ENCODE results near the gene ZC3H7A. TPM values are rescaled to one million over a fixed set of nuclear protein-coding genes. Genes with fewer than 3 reads are reported as not detected.

The ZC3H7A gene
- total RNA-seq, 2 experiments from 2014 or later, result 62.3 to 67.8 TPM

DNA sequence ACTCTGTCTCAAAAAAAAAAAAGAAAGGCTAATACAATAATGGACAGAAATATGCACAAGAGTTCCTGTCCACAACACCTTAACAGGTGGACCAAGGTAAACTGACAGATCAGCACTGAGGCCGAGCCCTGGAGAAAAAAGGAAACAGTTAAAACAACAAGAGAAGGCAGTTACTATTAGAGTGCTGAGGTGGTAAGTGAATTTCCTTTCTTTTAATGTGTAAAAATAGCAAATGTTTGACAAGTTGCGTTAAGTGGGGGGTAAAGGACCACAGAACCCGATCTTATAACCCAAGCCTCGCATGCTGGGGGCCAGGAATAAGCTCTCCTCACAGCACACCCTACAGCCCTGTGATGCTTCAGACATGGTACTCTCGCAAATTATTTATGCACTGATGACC, 79.2 kb downstream of the ZC3H7A start:
- DNase-seq, result no peak
- Mint-ChIP-seq H3K9me3 (no peaks in the 10 kb centered on the region), H3K27ac (no peak overlapping the region), H3K4me1 (ENCODE audit: low read depth) (peaks cover 15% of the 10 kb centered on the region), H3K4me3 (no peak overlapping the region), H3K27me3 (no peaks in the 10 kb centered on the region), H3K36me3 (ENCODE audit: low read depth) (peaks cover 14% of the 10 kb centered on the region)
- POLR2A ChIA-PET, result no interaction called here
- CTCF ChIA-PET, result interaction anchor here (1.3 to 6.5 kb wide), 3 partner anchors 20 to 312 kb away, joined by 3 to 71 read pairs (median 4); no protein-coding TSS in a partner anchor
- intact Hi-C loops (cut with micrococcal nuclease), result loop anchor here (10.0 kb wide), 2 partner anchors 183 to 323 kb away; no protein-coding TSS in a partner anchor
- ATAC-seq, result no peak
- TF ChIP-seq CTCF (IDR thresholded peaks at IDR 0.05), result no peak

DNA sequence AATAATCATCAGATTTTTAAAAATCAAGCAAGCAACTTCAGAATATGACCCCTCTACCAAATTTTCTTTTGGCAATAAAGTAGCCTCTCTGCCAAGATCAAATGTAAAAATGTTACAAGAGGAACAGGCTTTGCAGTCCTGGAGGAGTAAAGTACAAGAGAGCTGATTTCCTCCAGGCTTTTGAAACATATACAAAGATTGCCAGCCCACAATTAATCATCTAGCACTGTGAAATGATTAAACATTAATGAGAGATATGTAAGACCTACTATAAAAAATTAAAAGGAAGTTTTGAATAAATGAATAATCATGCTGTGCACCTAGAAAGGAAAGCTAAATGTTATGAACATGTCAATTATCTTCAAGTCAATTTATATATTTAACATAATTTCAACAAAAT, 80.7 kb downstream of the ZC3H7A start:
- ATAC-seq (no peak), DNase-seq (no peak)
- Mint-ChIP-seq H3K4me1 (ENCODE audit: low read depth) (peaks cover 18% of the 10 kb centered on the region), H3K27ac (peak overlapping the region; percentile 35), H3K9me3 (no peaks in the 10 kb centered on the region), H3K4me3 (no peak overlapping the region), H3K27me3 (no peaks in the 10 kb centered on the region), H3K36me3 (ENCODE audit: low read depth) (peaks cover 14% of the 10 kb centered on the region)
- ChIA-PET POLR2A (no interaction called here), CTCF (interaction anchor here (0.9 to 7.8 kb wide), 6 partner anchors 8 to 760 kb away, joined by 3 to 71 read pairs (median 4); no protein-coding TSS in a partner anchor)
- intact Hi-C loops (cut with micrococcal nuclease), result loop anchor here (10.0 kb wide), 2 partner anchors 182 to 322 kb away; no protein-coding TSS in a partner anchor
- no peak for TF ChIP-seq CTCF (IDR thresholded peaks at IDR 0.05)

GRCh38 chr16:11715246-11715947, 81.7 kb downstream of the ZC3H7A start:
- ATAC-seq, result no peak
- Mint-ChIP-seq H3K9me3 (no peaks in the 10 kb centered on the region), H3K27me3 (no peaks in the 10 kb centered on the region), H3K4me3 (no peak overlapping the region), H3K27ac (no peak overlapping the region), H3K36me3 (ENCODE audit: low read depth) (peaks cover 14% of the 10 kb centered on the region), H3K4me1 (ENCODE audit: low read depth) (peaks cover 18% of the 10 kb centered on the region)
- POLR2A ChIA-PET, result interaction anchor here (0.7 to 0.9 kb wide), 2 partner anchors 24 to 108 kb away, joined by 3 to 4 read pairs; no protein-coding TSS in a partner anchor
- DNase-seq, result no peak
- TF ChIP-seq CTCF (IDR thresholded peaks at IDR 0.05), result no peak
- intact Hi-C loops (cut with micrococcal nuclease), result loop anchor here (10.0 kb wide), 2 partner anchors 181 to 321 kb away; no protein-coding TSS in a partner anchor
- CTCF ChIA-PET, result interaction anchor here (0.8 to 7.8 kb wide), 23 partner anchors 8 to 751 kb away, joined by 3 to 71 read pairs (median 7); partner anchors contain the start of genes TXNDC11 and ZC3H7A

DNA sequence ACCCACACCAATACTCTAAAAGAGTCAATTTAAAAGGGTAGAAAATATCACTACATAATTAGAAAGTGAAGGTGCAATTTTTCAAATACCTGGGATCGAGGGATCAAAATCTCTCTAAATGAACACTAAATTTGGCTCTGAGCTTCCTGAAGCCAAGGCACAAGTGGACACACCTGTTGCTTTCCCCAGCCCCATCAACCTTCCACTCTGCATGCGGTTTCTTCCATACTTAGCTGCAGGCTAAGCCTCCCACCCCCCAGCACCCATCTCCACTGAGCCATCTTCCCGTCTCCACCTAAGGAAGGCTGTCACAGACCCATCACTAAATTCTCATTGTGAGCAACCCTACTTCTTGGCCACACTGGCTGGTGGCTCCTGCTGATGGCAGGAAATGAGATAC, 84.9 kb downstream of the ZC3H7A start:
- ChIA-PET CTCF (interaction anchor here (1.3 to 7.8 kb wide), 4 partner anchors 12 to 316 kb away, joined by 3 to 54 read pairs (median 10); no protein-coding TSS in a partner anchor), POLR2A (interaction anchor here (0.6 to 1.0 kb wide), 2 partner anchors 10 to 753 kb away, joined by 3 to 4 read pairs; no protein-coding TSS in a partner anchor)
- intact Hi-C loops (cut with micrococcal nuclease), result loop anchor here (10.0 kb wide), 2 partner anchors 177 to 317 kb away; no protein-coding TSS in a partner anchor
- Mint-ChIP-seq H3K9me3 (no peaks in the 10 kb centered on the region), H3K4me3 (no peak overlapping the region), H3K4me1 (ENCODE audit: low read depth) (peaks cover 8% of the 10 kb centered on the region), H3K27ac (no peak overlapping the region), H3K36me3 (ENCODE audit: low read depth) (peaks cover 14% of the 10 kb centered on the region), H3K27me3 (no peaks in the 10 kb centered on the region)
- no peak for DNase-seq
- ATAC-seq, result no peak
- no peak for TF ChIP-seq CTCF (IDR thresholded peaks at IDR 0.05)
